H1 (cell line): ENCODE measurements around the gene TPPP3. TPM values are rescaled to one million over a fixed set of nuclear protein-coding genes. Genes with fewer than 3 reads are reported as not detected.

Experiments
- CTCF ChIA-PET: fragments of 300-600 bp; sonication (Branson Sonifier 250); formaldehyde crosslinking; loops from one replicate; lab custom pipeline; 2021; ENCODE audit not compliant: partially characterized antibody; lab: Charles Lee
- POLR2A ChIA-PET: fragments of 300-600 bp; sonication (Branson Sonifier 250); formaldehyde crosslinking; loops from one replicate; lab custom pipeline; 2021; ENCODE audit warnings: inconsistent platforms; ENCODE audit not compliant: partially characterized antibody; lab: Charles Lee
- DNase-seq, 2 experiments: peaks; one replicate each; pipeline versions ENCODE4 v3.0.0 to v3.0.0-alpha.2; 2010 to 2022; ENCODE audit warnings: low spot score in 2 of 2, low read depth in 1 of 2, mixed read lengths in 1 of 2
- FAIRE-seq: peaks from 2 replicates; lab custom pipeline; 2011; peaks lifted over from hg19 to GRCh38; lab: Jason Lieb, UNC
- H2AFZ ChIP-seq: 2 replicates; pipeline ENCODE4 v1.8.1; 2012; ENCODE audit warnings: low read length, inconsistent platforms
- H2AK5ac ChIP-seq: 2 replicates; pipeline ENCODE4 v1.6.1; 2013; ENCODE audit warnings: low read depth, low read length
- H2BK120ac ChIP-seq: replicated peaks from 2 replicates; pipeline ENCODE3; 2013; ENCODE audit warnings: low read depth, low read length, inconsistent platforms
- H2BK12ac ChIP-seq: 2 replicates; pipeline ENCODE4 v1.6.1; 2013; ENCODE audit warnings: low read depth, low read length
- H2BK15ac ChIP-seq: 2 replicates; pipeline ENCODE4 v1.6.1; 2013; ENCODE audit warnings: low read length
- H2BK20ac ChIP-seq: 2 replicates; pipeline ENCODE4 v1.6.1; 2013; ENCODE audit warnings: low read length
- H2BK5ac ChIP-seq: 2 replicates; pipeline ENCODE4 v1.6.1; 2013; ENCODE audit warnings: low read depth, low read length
- H3K14ac ChIP-seq: 2 replicates; pipeline ENCODE4 v1.6.1; 2013; ENCODE audit warnings: inconsistent platforms; ENCODE audit not compliant: insufficient read length
- H3K18ac ChIP-seq: 2 replicates; pipeline ENCODE4 v1.6.1; 2013; ENCODE audit warnings: low read length; ENCODE audit errors: extremely low read depth
- H3K23ac ChIP-seq: 2 replicates; pipeline ENCODE4 v1.6.1; 2013; ENCODE audit warnings: inconsistent platforms; ENCODE audit not compliant: insufficient read length
- H3K23me2 ChIP-seq: 2 replicates; pipeline ENCODE4 v1.6.1; 2013; ENCODE audit warnings: low read depth, low read length
- H3K27ac ChIP-seq: 2 replicates; pipeline ENCODE4 v1.6.1; 2011; ENCODE audit warnings: low read depth, low read length, inconsistent platforms
- H3K27me3 ChIP-seq, 4 experiments: replicated peaks in 1 of 4; 1 replicate in 1 of 4; 2 replicates in 3 of 4; pipeline versions ENCODE4 v1.6.1 to v1.8.1; 2011 to 2013; ENCODE audit warnings: low read length in 3 of 4, mild to moderate bottlenecking in 3 of 4, inconsistent platforms in 2 of 4, mixed read lengths in 2 of 4, moderate library complexity in 1 of 4; ENCODE audit not compliant: control insufficient read depth in 3 of 4, insufficient read depth in 3 of 4; ENCODE audit errors: extremely low read depth in 1 of 4
- H3K36me3 ChIP-seq, 4 experiments: 2 replicates each; pipeline versions ENCODE4 v1.6.1 to v1.8.1; 2011 to 2013; ENCODE audit warnings: mild to moderate bottlenecking in 4 of 4, low read length in 3 of 4, moderate library complexity in 2 of 4, control low read depth in 1 of 4, inconsistent platforms in 1 of 4; ENCODE audit not compliant: insufficient read depth in 4 of 4, control insufficient read depth in 2 of 4
- H3K4ac ChIP-seq: replicated peaks from 2 replicates; pipeline ENCODE3; 2013; ENCODE audit warnings: low read length, low read depth, mixed read lengths, inconsistent platforms; ENCODE audit not compliant: insufficient read length
- H3K4me1 ChIP-seq, 4 experiments: replicated peaks in 1 of 4; 1 replicate in 1 of 4; 2 replicates in 3 of 4; pipeline versions ENCODE4 v1.6.1 to v1.8.1; 2011 to 2013; ENCODE audit warnings: low read length in 3 of 4, inconsistent platforms in 2 of 4, mixed read lengths in 1 of 4; ENCODE audit not compliant: insufficient read depth in 4 of 4, control insufficient read depth in 3 of 4
- H3K4me2 ChIP-seq, 2 experiments: 2 replicates each; pipeline versions ENCODE4 v1.6.1 to v1.8.1; 2011 to 2013; ENCODE audit warnings: low read depth in 2 of 2, low read length in 2 of 2, control low read depth in 1 of 2, inconsistent platforms in 1 of 2, mild to moderate bottlenecking in 1 of 2; ENCODE audit not compliant: insufficient read depth in 1 of 2
- H3K4me3 ChIP-seq, 4 experiments: fragments of 200-600, 300-600 bp in 1 of 4; sonication (generic), shearing (Covaris generic), sonication (Bioruptor Twin) in 1 of 4; 2 replicates each; pipeline versions ENCODE4 v1.5.1 to v1.8.1; 2011 to 2016; ENCODE audit warnings: low read length in 4 of 4, low read depth in 3 of 4, control low read depth in 2 of 4, inconsistent platforms in 2 of 4, mild to moderate bottlenecking in 2 of 4, mixed read lengths in 1 of 4, moderate library complexity in 1 of 4; ENCODE audit not compliant: insufficient read depth in 2 of 4; ENCODE audit errors: extremely low read depth in 1 of 4
- H3K56ac ChIP-seq: replicated peaks from 2 replicates; pipeline ENCODE3; 2013; ENCODE audit warnings: low read depth, mild to moderate bottlenecking, mixed read lengths, low read length, inconsistent platforms; ENCODE audit not compliant: insufficient read length
- H3K79me1 ChIP-seq: 2 replicates; pipeline ENCODE4 v1.6.1; 2013; ENCODE audit warnings: low read depth, low read length, control low read depth
- H3K79me2 ChIP-seq, 2 experiments: 2 replicates each; pipeline versions ENCODE4 v1.6.1 to v1.8.1; 2012 to 2013; ENCODE audit warnings: low read length in 2 of 2, mild to moderate bottlenecking in 2 of 2, inconsistent platforms in 1 of 2; ENCODE audit not compliant: insufficient read depth in 2 of 2, control insufficient read depth in 1 of 2
- H3K9ac ChIP-seq, 4 experiments: replicated peaks in 1 of 4; 1 replicate in 1 of 4; 2 replicates in 3 of 4; pipeline versions ENCODE4 v1.6.1 to v1.8.1; 2011 to 2013; ENCODE audit warnings: low read depth in 3 of 4, low read length in 3 of 4, control low read depth in 2 of 4, mild to moderate bottlenecking in 2 of 4, moderate library complexity in 2 of 4, inconsistent platforms in 1 of 4; ENCODE audit errors: extremely low read depth in 1 of 4
- H3K9me3 ChIP-seq, 2 experiments: 2 replicates each; pipeline versions ENCODE4 v1.6.1 to v1.8.1; 2012 to 2013; ENCODE audit warnings: mild to moderate bottlenecking in 2 of 2, moderate library complexity in 2 of 2, control low read depth in 1 of 2, inconsistent platforms in 1 of 2, low read depth in 1 of 2, low read length in 1 of 2, mixed read lengths in 1 of 2; ENCODE audit not compliant: insufficient read depth in 2 of 2
- H4K20me1 ChIP-seq, 2 experiments: replicated peaks in 1 of 2; 2 replicates each; pipeline versions ENCODE3 to v1.8.1; 2011 to 2013; ENCODE audit warnings: inconsistent platforms in 2 of 2, low read length in 2 of 2, mild to moderate bottlenecking in 1 of 2; ENCODE audit not compliant: insufficient read depth in 2 of 2, control insufficient read depth in 1 of 2
- H4K5ac ChIP-seq: 2 replicates; pipeline ENCODE4 v1.6.1; 2013; ENCODE audit warnings: low read length, low read depth, mixed read lengths, inconsistent platforms; ENCODE audit not compliant: insufficient read length
- H4K8ac ChIP-seq: 2 replicates; pipeline ENCODE4 v1.8.0; 2013; ENCODE audit warnings: mild to moderate bottlenecking, moderate library complexity, low read length, inconsistent platforms; ENCODE audit not compliant: insufficient read depth; ENCODE audit errors: extremely low read depth
- H4K91ac ChIP-seq: replicated peaks from 2 replicates; pipeline ENCODE3; 2013; ENCODE audit warnings: low read length, mixed read lengths, inconsistent platforms; ENCODE audit not compliant: insufficient read length
- EZH2 ChIP-seq: fragments of 200-600 bp; sonication (generic); IDR thresholded peaks from 2 replicates; pipeline ENCODE4 v1.7.1; 2012; ENCODE audit warnings: low read depth, mild to moderate bottlenecking, moderate library complexity, low read length, inconsistent platforms; ENCODE audit not compliant: severe bottlenecking
- GTF2F1 ChIP-seq: IDR thresholded peaks from 2 replicates; pipeline ENCODE4 v1.6.1; 2012; ENCODE audit warnings: low read depth, low read length, improper control_type of control experiment, borderline replicate concordance
- KDM4A ChIP-seq: IDR thresholded peaks from one replicate; pipeline ENCODE4 v1.7.1; 2012; ENCODE audit warnings: low read depth, mild to moderate bottlenecking, moderate library complexity, low read length, inconsistent platforms; ENCODE audit not compliant: severe bottlenecking
- PHF8 ChIP-seq: fragments of 200-600 bp; sonication (generic); conservative IDR thresholded peaks from 2 replicates; pipeline ENCODE4 v1.7.1; 2012; ENCODE audit warnings: low read depth, mild to moderate bottlenecking, inconsistent platforms, low read length, moderate library complexity
- POLR2A ChIP-seq, 2 experiments: IDR thresholded peaks; 1 replicate in 1 of 2; 2 replicates in 1 of 2; pipeline ENCODE4 v1.6.1; 2011; ENCODE audit warnings: low read depth in 2 of 2, low read length in 2 of 2, mild to moderate bottlenecking in 2 of 2; ENCODE audit errors: control extremely low read depth in 1 of 2
- POLR2AphosphoS5 ChIP-seq: IDR thresholded peaks from 2 replicates; pipeline ENCODE4 v1.6.1; 2011; ENCODE audit warnings: low read depth, low read length
- RFX5 ChIP-seq: IDR thresholded peaks from 2 replicates; pipeline ENCODE4 v1.6.1; 2011; ENCODE audit warnings: low read depth, low read length, improper control_type of control experiment, borderline replicate concordance
- SRF ChIP-seq: IDR thresholded peaks from 2 replicates; pipeline ENCODE4 v1.6.1; 2011; ENCODE audit warnings: mild to moderate bottlenecking, low read depth, low read length, moderate library complexity
- TAF1 ChIP-seq: IDR thresholded peaks from 2 replicates; pipeline ENCODE4 v1.6.1; 2011; ENCODE audit warnings: mild to moderate bottlenecking, low read depth, low read length
- WGBS, 2 experiments: shearing (Covaris generic) in 1 of 2; methylation state at CpG; one replicate each; pipeline versions ENCODE4 v1.1.6 to v1.1.7; 2013 to 2015; ENCODE audit warnings: low lambda C conversion rate in 2 of 2, mixed read lengths in 2 of 2, inconsistent platforms in 1 of 2, low coverage in 1 of 2, missing lambda C conversion rate in 1 of 2; ENCODE audit not compliant: insufficient replicate concordance in 2 of 2, insufficient coverage in 1 of 2, insufficient read length in 1 of 2; ENCODE audit errors: extremely low coverage in 1 of 2, missing lambda C conversion rate in 1 of 2; 5-methylcytosine and 5-hydroxymethylcytosine counted together
- polyA plus RNA-seq, 7 experiments: library from polyadenylated mRNA; depleted of rRNA in 3 of 7; stranded (reverse) in 5 of 7; unstranded in 2 of 7; fragments of >200 nt in 5 of 7; fragments of 200-250 nt in 2 of 7; gene quantifications; 1 replicate in 5 of 7; 2 replicates in 1 of 7; 4 replicates in 1 of 7; pipeline versions ENCODE4 v1.2.1 to v1.2.3, GENCODE V29; 2011 to 2013; ENCODE audit warnings: missing spikeins in 2 of 7, mixed read lengths in 2 of 7
- total RNA-seq: library from RNA; stranded (reverse); fragmentation: NEBNext Ultra II Directional; extraction: Animal tissue kit (Norgen Biotek cat#: 25700); gene quantifications from 2 replicates; pipeline ENCODE4 v1.2.1, GENCODE V29; 2021
- TF ChIP-seq, protein P1 (sequence below): IDR thresholded peaks from 2 replicates; pipeline ENCODE4 v1.6.1; 2012; ENCODE audit warnings: inconsistent platforms
- TF ChIP-seq, protein P2 (sequence below): IDR thresholded peaks from 2 replicates; pipeline ENCODE4 v1.6.1; 2012; ENCODE audit warnings: inconsistent platforms

The TPPP3 gene
- total and polyA plus RNA-seq, 2 of the 8 experiments (the other 6 are each of a cell fraction or from before 2014, with no cell fraction given): 0.77 to 1.0 TPM

DNA sequence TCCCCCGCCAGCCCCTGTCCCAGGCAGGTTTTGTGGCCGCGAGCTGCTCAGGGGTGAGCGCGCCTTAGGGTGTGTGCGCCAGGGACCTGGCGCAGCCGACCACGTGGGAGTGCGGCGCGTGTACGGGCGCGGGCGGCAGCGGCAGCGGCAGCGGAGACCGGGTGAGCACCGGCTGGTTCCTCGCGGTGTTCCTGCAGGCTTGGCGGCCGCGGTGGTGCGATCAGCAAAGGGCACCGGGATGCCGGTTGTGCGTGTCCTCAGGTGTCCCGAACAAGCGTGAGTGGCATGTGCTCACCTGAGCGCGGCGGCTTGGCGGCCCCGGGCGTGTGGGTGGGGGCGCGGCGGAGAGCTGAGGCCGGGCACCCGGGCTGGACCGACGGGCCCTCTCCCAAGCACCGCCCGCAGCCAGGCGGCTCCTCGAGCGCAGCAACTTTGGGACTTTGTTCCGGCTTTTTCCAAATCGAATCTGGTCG is 37.2 kb upstream of the TPPP3 start:
- ChIA-PET POLR2A (interaction anchor here (0.6 to 7.3 kb wide), 7 partner anchors 9 to 64 kb away, joined by 3 to 67 read pairs (median 4); no protein-coding TSS in a partner anchor), CTCF (interaction anchor here (0.8 to 28.4 kb wide), 5 partner anchors 9 to 103 kb away, joined by 3 to 683 read pairs (median 6); no protein-coding TSS in a partner anchor)
- Histone ChIP-seq H3K9me3 (no peaks in the 10 kb centered on the region), H3K4me2 (peak overlapping the region; percentile 87 to 92), H4K91ac (peak overlapping the region; percentile 89), H4K20me1 (peaks cover 0 to 3% of the 10 kb centered on the region in 2 experiments), H3K27me3 (peaks cover 0 to 19% (median 15%) of the 10 kb centered on the region in 4 experiments; a peak in 6 of 7 replicates), H3K4me3 (peak overlapping the region; percentile 56 to 86 (median 66)), H3K14ac (no peak overlapping the region), H4K5ac (peak overlapping the region; percentile 35), H2BK20ac (no peak overlapping the region), H3K79me1 (peaks cover 10% of the 10 kb centered on the region; the same call in 1 of the 2 replicates), H4K8ac (peak overlapping the region; percentile 87), H3K23me2 (peaks cover 17% of the 10 kb centered on the region; the same call in 1 of the 2 replicates), H3K18ac (peak overlapping the region; percentile 99), H2BK12ac (peak overlapping the region; percentile 55; the same call in 1 of the 2 replicates), H3K79me2 (no peaks in the 10 kb centered on the region; a peak in 1 of 4 replicates), H2BK15ac (peak overlapping the region; percentile 81; the same call in 1 of the 2 replicates), H3K4ac (peak overlapping the region; percentile 59), H2BK120ac (no peak overlapping the region), H2BK5ac (peak overlapping the region; percentile 85; the same call in 1 of the 2 replicates), H3K23ac (no peak overlapping the region), H3K9ac (peak overlapping the region; percentile 35 to 76 (median 70)), H3K27ac (no peak overlapping the region; the same call in 1 of the 2 replicates), H2AK5ac (no peak overlapping the region), H3K36me3 (peaks cover 0 to 2% (median 0%) of the 10 kb centered on the region in 4 experiments; a peak in 2 of 8 replicates), H3K4me1 (peaks cover 4 to 42% (median 34%) of the 10 kb centered on the region in 4 experiments), H3K56ac (no peak overlapping the region), H2AFZ (no peak overlapping the region)
- peak in 1 of 2 experiments; percentile 77 for DNase-seq
- no peak for FAIRE-seq
- WGBS, 2 experiments: 5% methylated on average over 32 of the region's 53 CpGs; no CpG with 5 or more reads in 1 of the 2 experiments
- TF ChIP-seq PHF8 (peak; percentile 26; the same call in 1 of the 2 replicates), POLR2A (IDR thresholded peaks at IDR 0.05; ENCODE audit: control extremely low read depth in 1 of 2, low read depth in 2 of 2, low read length in 2 of 2) (peak in 1 of 2 experiments; percentile 32; a peak in 1 of 3 replicates), GTF2F1 (no peak), RFX5 (no peak), TAF1 (peak; percentile 27; the same call in 1 of the 2 replicates), POLR2AphosphoS5 (0 out of 2 replicates have a peak, but pooled peaks have one; percentile 15), SRF (no peak), KDM4A (peak; percentile 52), EZH2 (peak; percentile 40)
- TF ChIP-seq, protein P1, sequence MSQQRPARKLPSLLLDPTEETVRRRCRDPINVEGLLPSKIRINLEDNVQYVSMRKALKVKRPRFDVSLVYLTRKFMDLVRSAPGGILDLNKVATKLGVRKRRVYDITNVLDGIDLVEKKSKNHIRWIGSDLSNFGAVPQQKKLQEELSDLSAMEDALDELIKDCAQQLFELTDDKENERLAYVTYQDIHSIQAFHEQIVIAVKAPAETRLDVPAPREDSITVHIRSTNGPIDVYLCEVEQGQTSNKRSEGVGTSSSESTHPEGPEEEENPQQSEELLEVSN: peak; percentile 83
- TF ChIP-seq, protein P2, sequence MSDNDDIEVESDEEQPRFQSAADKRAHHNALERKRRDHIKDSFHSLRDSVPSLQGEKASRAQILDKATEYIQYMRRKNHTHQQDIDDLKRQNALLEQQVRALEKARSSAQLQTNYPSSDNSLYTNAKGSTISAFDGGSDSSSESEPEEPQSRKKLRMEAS: peak; percentile 95
